Smooth muscle cell (in vitro differentiated cells): ENCODE data around the gene KSR2. TPM values are rescaled to one million over a fixed set of nuclear protein-coding genes. Genes with fewer than 3 reads are reported as not detected.

Experiments
- DNase-seq: peaks from one replicate; lab custom pipeline; 2025; ENCODE audit not compliant: unreplicated experiment; lab: John Stamatoyannopoulos, UW
- H2AFZ ChIP-seq: fragments of 200-600 bp; sonication (generic); 2 replicates; pipeline ENCODE4 v1.6.0; 2016; ENCODE audit warnings: antibody characterized with exemption, low read depth, mild to moderate bottlenecking
- H3F3A ChIP-seq: fragments of 200-600 bp; sonication (generic); 2 replicates; pipeline ENCODE4 v1.6.0; 2017; ENCODE audit warnings: antibody characterized with exemption, low read depth
- H3K27ac ChIP-seq: fragments of 200-600 bp; sonication (generic); 2 replicates; pipeline ENCODE4 v1.5.1; 2016; ENCODE audit warnings: low read depth, mild to moderate bottlenecking
- H3K27me3 ChIP-seq: fragments of 200-600 bp; sonication (generic); 2 replicates; pipeline ENCODE4 v1.6.1; 2016; ENCODE audit warnings: low read depth, mild to moderate bottlenecking
- H3K36me3 ChIP-seq: fragments of 200-600 bp; sonication (generic); 2 replicates; pipeline ENCODE4 v1.5.1; 2016; ENCODE audit warnings: low read depth
- H3K4me1 ChIP-seq: fragments of 200-600 bp; sonication (generic); 2 replicates; pipeline ENCODE4 v1.5.1; 2016; ENCODE audit warnings: low read depth
- H3K4me2 ChIP-seq: fragments of 200-600 bp; sonication (generic); 2 replicates; pipeline ENCODE4 v1.6.0; 2016; ENCODE audit warnings: mild to moderate bottlenecking
- H3K4me3 ChIP-seq: fragments of 200-600 bp; sonication (generic); 2 replicates; pipeline ENCODE4 v1.5.1; 2016; ENCODE audit warnings: mild to moderate bottlenecking
- H3K79me2 ChIP-seq: fragments of 200-600 bp; sonication (generic); 2 replicates; pipeline ENCODE4 v1.6.0; 2016; ENCODE audit warnings: low read depth, mild to moderate bottlenecking
- H3K9ac ChIP-seq: fragments of 200-600 bp; sonication (generic); 2 replicates; pipeline ENCODE4 v1.6.0; 2016; ENCODE audit warnings: low read depth
- H3K9me3 ChIP-seq: fragments of 200-600 bp; sonication (generic); replicated peaks from 2 replicates; pipeline ENCODE4 v1.5.1; 2016; ENCODE audit warnings: low read depth
- H4K20me1 ChIP-seq: fragments of 200-600 bp; sonication (generic); 2 replicates; pipeline ENCODE4 v1.6.0; 2016; ENCODE audit warnings: low read depth
- WGBS: methylation state at CpG from one replicate; pipeline ENCODE4 v1.1.7; 2016; ENCODE audit warnings: low lambda C conversion rate; 5-methylcytosine and 5-hydroxymethylcytosine counted together
- polyA plus RNA-seq: library from polyadenylated mRNA; unstranded; fragments of >200 nt; fragmentation: Nextera tagmentation; extraction: Ambion mirVana; gene quantifications from 2 replicates; pipeline ENCODE4 v1.2.1, GENCODE V29; 2016
- total RNA-seq: library from RNA; depleted of rRNA; stranded (reverse); fragments of >200 nt; gene quantifications from 2 replicates; pipeline ENCODE4 v1.2.3, GENCODE V29; 2014
- TF ChIP-seq, protein P1 (sequence below): fragments of 200-600 bp; sonication (generic); IDR thresholded peaks from 2 replicates; pipeline ENCODE4 v1.5.1; 2017; ENCODE audit warnings: borderline replicate concordance, mild to moderate bottlenecking, antibody characterized with exemption; ENCODE audit not compliant: insufficient read depth, poor library complexity, severe bottlenecking

Gene KSR2
- total and polyA plus RNA-seq, 2 experiments from 2014 or later: 0.04 TPM; not detected in 1

DNA sequence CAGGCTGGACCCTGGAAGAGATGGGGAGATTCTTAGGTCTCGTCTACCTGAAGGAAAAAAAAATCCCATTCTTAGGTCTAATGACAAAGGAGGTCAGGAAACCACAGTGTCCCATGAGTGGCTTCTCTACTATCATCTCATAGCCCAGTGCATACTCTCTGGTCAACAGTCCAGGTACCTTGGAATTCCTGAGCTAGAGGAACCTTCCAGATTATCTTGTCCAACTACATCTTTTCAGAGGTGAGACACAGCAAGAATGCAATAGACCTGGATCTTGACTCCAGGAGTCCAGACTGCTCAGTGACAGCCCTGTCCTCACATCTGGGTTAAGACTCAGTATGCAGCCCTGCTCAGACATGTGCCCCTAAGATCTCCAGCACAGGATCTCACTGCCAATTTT, 429.9 kb downstream of the KSR2 start:
- Histone ChIP-seq H3K27ac (no peak overlapping the region), H3K79me2 (no peaks in the 10 kb centered on the region), H3K9ac (no peak overlapping the region), H3K9me3 (no peaks in the 10 kb centered on the region), H3K4me3 (no peak overlapping the region), H3F3A (no peaks in the 10 kb centered on the region), H3K4me2 (no peak overlapping the region), H3K27me3 (no peaks in the 10 kb centered on the region), H3K36me3 (no peaks in the 10 kb centered on the region), H3K4me1 (no peaks in the 10 kb centered on the region), H4K20me1 (no peaks in the 10 kb centered on the region), H2AFZ (no peak overlapping the region)
- no peak for DNase-seq
- TF ChIP-seq, protein P1, sequence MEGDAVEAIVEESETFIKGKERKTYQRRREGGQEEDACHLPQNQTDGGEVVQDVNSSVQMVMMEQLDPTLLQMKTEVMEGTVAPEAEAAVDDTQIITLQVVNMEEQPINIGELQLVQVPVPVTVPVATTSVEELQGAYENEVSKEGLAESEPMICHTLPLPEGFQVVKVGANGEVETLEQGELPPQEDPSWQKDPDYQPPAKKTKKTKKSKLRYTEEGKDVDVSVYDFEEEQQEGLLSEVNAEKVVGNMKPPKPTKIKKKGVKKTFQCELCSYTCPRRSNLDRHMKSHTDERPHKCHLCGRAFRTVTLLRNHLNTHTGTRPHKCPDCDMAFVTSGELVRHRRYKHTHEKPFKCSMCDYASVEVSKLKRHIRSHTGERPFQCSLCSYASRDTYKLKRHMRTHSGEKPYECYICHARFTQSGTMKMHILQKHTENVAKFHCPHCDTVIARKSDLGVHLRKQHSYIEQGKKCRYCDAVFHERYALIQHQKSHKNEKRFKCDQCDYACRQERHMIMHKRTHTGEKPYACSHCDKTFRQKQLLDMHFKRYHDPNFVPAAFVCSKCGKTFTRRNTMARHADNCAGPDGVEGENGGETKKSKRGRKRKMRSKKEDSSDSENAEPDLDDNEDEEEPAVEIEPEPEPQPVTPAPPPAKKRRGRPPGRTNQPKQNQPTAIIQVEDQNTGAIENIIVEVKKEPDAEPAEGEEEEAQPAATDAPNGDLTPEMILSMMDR: no peak
- 87% methylated on average over 1 of the region's 1 CpG for WGBS

DNA sequence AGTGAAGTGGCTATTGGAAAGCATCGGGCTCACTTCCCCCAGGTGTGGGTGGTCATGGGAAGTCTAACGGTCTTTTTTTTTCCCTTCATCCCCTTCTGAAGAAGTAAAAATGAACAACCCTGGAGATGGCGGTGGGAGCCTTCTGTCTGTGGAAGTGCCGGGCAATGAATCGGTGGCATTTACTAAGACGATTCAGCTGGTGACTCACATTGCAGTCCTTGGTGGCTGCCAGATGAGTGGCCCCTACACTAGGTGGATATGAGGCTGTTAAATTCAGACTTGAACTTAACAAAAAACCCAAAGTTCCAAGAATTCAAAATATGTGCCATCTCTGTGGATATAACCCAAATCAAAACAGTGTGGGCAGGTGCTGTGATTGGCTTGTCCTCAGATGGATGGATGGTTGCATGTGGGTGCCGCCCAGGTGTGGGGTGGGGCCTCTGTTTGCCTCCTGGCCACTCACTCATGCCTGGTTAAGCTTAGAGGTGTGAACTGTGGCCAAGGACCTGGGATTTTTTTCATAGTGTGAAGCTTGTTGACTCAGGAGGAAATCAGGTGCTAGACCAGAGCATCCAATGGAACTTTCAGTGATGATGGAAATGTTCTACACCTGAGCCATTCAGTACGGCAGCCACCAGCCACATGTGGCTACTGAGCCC, 430.6 kb downstream of the KSR2 start:
- TF ChIP-seq, protein P1: no peak
- H3K27ac ChIP-seq: no peak overlapping the region
- H3F3A ChIP-seq: no peaks in the 10 kb centered on the region
- H4K20me1 ChIP-seq: no peaks in the 10 kb centered on the region
- H3K9ac ChIP-seq: no peak overlapping the region
- no peaks in the 10 kb centered on the region for H3K36me3 ChIP-seq
- no peak for DNase-seq
- H2AFZ ChIP-seq: no peak overlapping the region
- no peaks in the 10 kb centered on the region for H3K4me1 ChIP-seq
- WGBS: 88% methylated on average over 8 of the region's 8 CpGs
- H3K9me3 ChIP-seq: no peaks in the 10 kb centered on the region
- H3K4me3 ChIP-seq: no peak overlapping the region
- H3K4me2 ChIP-seq: no peak overlapping the region
- no peaks in the 10 kb centered on the region for H3K79me2 ChIP-seq
- H3K27me3 ChIP-seq: no peaks in the 10 kb centered on the region

DNA sequence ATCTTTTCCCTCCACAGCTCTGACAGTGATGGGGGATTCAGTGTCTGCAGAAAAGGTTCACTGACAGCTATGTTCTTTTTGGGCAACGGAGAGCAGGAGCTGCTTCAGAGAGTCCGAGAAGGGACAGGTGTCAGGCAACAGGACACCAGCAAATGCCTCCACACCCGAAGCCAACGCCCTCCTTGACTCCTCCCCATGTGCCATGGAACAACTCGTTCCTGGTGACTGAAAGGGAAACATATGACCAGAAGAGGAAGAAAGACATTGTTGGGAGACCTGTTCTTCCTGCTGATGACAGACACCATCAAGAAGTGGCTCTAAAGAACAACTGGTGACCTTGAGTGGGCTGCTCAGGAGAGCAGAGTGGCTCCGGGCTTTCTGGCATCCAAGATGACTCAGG, 435.1 kb downstream of the KSR2 start:
- Histone ChIP-seq H3K27ac (no peak overlapping the region), H3K27me3 (no peaks in the 10 kb centered on the region), H3K9ac (no peak overlapping the region), H2AFZ (no peak overlapping the region), H4K20me1 (no peaks in the 10 kb centered on the region), H3K4me2 (no peak overlapping the region), H3K36me3 (no peaks in the 10 kb centered on the region), H3K9me3 (no peaks in the 10 kb centered on the region), H3K79me2 (no peaks in the 10 kb centered on the region), H3K4me3 (no peak overlapping the region), H3F3A (no peaks in the 10 kb centered on the region), H3K4me1 (no peaks in the 10 kb centered on the region)
- WGBS: 82% methylated on average over 6 of the region's 6 CpGs
- DNase-seq: no peak
- TF ChIP-seq, protein P1: no peak

DNA sequence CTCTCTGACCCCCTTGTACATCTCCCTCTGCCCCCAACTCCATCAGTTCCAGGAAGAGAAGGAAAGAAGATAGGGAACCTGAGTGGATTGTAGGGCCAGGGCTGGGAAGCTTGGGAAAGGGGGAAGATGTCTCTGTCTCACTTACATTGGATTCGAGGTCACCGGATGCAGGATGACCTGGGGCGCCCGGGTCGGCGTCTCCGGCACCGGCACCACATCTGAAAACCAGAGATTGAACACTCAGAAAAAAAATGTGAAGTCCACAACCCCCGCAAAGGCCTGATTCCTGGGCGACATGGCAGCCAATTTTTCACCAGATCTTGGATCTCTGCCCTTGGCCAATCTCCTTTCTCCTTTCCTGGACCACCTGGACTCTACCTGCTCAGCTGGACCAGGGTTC, 438.0 kb downstream of the KSR2 start:
- TF ChIP-seq, protein P1: no peak
- Histone ChIP-seq H2AFZ (no peak overlapping the region), H3K4me1 (no peaks in the 10 kb centered on the region), H3K36me3 (no peaks in the 10 kb centered on the region), H3F3A (no peaks in the 10 kb centered on the region), H3K9me3 (no peaks in the 10 kb centered on the region), H3K4me2 (no peak overlapping the region), H3K27ac (no peak overlapping the region), H4K20me1 (no peaks in the 10 kb centered on the region), H3K79me2 (no peaks in the 10 kb centered on the region), H3K9ac (no peak overlapping the region), H3K4me3 (no peak overlapping the region), H3K27me3 (peaks cover 9% of the 10 kb centered on the region)
- no peak for DNase-seq
- 90% methylated on average over 10 of the region's 10 CpGs for WGBS
